GM04503 (cell line): ENCODE measurements around the gene LDHD.
A peak's percentile ranks its signal among the peaks of the same experiment; 100 is the strongest.

Source experiments
- DNase-seq: peaks from one replicate; pipeline ENCODE4 v3.0.0-alpha.2; 2012; ENCODE audit warnings: low read depth

The LDHD gene

GRCh38 chr16:75114946-75115825 lies 1.4 kb downstream of the LDHD start:
- DNase-seq: no peak

DNA sequence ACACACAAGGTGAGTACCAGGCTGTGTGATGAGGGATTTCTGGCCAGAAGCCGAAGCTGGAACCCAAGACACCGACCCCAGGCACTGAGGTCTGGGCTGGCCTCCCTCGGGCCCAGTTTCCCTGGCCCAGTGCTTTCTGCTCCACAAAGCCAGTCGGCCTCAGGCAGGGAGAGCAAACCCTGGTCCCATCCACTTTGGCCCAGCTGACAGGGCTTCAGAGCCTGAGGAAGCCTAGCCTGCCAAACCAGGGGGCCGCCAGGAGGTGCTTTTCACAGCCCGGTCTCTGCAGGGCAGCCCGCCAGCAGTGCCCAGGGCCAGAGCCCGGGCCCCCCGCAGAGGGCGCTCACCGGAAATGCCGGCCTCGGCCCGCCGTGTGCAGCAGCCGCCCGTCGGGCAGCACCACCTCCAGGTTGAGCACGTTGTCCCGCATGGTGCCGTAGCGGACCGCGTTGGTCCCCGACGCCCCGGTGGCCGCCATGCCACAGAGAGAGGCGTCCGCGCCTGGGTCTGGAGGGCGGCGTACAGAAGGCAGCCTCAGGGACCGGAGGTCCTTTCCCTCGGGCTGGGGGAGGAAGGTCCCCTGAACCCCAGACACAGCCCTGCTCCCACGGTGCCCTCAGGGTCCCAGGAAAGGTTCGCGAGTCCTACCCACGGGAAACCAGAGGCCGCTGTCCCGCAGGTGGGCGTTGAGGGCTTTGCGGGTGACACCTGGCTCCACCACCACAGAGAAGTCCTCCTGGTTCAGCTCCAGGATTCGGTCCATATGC lies 2.2 kb downstream of the LDHD start:
- DNase-seq: no peak

GRCh38 chr16:75113541-75114121 lies 2.9 kb downstream of the LDHD start:
- DNase-seq: no peak

GRCh38 chr16:75112734-75113491 lies 3.7 kb downstream of the LDHD start:
- no peak for DNase-seq

GRCh38 chr16:75111961-75112733 lies 4.4 kb downstream of the LDHD start:
- no peak for DNase-seq

DNA sequence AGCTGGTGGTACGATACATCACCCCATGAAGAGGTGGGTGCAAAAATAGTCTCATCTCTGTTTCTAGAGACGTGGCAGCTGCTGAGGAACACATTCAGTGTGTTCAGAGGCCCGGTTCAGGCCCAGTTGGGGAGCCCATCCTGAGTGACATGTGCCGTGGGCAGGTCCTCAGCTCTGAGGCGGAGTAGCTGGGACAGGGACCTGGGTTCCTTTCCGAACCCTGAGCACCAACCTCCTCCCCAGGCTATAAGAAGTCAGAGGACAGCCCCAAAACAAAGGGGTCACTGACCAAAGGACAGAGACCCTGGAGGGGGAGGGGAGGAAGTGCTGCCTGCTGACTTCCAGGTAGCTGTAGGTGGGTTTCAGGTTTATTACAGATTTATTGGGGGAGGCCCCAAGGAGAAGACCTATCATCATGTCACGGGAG lies 5.1 kb downstream of the LDHD start:
- DNase-seq: no peak

DNA sequence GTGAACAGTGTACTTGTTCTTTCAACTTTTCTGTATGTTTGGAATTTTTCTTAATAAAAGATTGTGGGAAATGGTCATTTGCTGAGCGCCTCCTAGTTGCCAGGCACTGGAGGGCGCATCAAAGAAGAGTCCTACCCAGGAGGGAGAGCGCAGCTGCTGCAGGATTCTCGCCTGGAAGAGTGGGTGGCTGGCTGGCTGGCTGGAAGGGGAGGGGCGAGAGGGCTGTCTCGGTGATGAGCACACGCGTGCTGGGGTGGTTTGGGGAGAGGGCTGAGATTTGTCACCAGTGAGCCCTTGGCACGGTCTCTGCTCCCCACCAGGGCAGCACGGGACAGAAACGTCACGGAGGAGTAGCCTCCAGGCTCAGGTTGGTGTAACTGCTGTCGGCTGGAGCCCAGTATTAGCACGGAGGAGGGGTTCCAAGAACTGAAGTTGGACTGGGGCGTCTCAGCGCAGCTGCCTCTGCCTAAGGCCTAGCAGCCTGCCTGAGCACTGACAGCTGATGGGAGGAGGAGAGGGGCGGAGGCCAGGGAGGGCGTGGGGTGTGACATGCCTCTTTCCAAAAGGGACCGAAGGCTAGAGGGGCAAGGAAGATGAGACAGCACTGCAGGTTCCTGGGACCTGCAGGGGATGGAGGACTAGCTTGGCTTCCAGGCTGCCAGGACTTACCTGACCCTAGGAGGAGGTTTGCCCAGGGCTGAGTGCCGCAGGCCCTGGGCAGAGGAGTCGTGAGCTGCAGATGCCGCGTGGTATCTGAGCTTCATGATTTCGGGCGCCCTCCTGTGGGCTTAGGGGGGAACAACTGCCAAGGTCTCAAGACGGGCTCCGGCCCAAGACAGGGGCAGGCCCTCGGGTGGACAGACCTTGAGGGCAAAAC lies 5.7 kb downstream of the LDHD start:
- DNase-seq: peak; percentile 40

- DNase-seq: no peak
Observed at GRCh38 chr16:75109732-75110243, 6.8 kb downstream of the LDHD start.

DNA sequence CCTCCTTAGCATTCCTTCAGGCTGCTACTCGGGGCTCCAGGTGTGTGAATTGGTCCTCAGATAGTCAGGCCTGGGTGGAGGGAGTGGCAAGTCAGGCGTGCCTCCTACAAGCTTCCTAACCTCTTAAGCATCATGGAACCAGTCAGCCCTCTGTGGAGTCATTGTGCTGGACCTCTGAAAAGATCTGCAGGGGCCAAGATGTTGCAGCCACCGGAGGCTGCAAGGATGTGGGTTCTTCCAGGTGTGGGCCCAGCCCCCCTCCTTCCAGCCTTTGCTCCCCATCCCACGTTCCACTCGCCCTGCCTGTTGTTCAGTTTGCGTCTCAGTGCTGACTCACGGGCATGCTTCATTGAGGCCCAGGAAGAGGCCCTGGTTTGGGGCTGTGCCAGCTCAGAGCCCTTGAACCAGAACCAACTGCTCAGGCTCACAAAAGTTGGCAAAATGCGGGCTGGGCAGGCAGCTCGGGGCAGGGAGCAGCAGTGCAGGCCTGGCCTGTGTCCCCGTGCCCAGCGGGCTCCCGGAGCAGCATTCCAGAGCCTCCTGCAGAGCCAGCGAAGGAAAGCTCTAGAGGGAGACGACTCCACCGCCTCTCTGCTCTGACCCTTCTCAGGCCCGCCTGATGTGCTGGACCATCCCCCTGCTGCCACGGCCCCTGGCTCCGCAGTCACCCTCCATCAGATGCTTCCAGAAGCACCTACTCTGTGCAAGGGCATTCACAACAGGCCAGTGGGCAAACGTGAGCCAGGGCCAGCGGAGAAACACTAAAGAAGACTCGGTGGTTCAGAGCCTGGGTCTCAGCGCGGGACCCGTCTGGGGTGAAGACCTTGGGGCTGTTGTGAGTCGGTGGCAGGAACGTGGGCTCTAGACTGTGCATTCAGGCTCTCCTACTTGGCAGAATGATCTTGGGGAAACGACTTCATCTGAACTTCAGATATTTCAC lies 7.5 kb downstream of the LDHD start:
- peak; percentile 72 for DNase-seq

- DNase-seq: no peak
Observed at GRCh38 chr16:75107505-75107904, 9.1 kb downstream of the LDHD start.

- DNase-seq: no peak
Observed at GRCh38 chr16:75106351-75107274, 10.0 kb downstream of the LDHD start.

DNA sequence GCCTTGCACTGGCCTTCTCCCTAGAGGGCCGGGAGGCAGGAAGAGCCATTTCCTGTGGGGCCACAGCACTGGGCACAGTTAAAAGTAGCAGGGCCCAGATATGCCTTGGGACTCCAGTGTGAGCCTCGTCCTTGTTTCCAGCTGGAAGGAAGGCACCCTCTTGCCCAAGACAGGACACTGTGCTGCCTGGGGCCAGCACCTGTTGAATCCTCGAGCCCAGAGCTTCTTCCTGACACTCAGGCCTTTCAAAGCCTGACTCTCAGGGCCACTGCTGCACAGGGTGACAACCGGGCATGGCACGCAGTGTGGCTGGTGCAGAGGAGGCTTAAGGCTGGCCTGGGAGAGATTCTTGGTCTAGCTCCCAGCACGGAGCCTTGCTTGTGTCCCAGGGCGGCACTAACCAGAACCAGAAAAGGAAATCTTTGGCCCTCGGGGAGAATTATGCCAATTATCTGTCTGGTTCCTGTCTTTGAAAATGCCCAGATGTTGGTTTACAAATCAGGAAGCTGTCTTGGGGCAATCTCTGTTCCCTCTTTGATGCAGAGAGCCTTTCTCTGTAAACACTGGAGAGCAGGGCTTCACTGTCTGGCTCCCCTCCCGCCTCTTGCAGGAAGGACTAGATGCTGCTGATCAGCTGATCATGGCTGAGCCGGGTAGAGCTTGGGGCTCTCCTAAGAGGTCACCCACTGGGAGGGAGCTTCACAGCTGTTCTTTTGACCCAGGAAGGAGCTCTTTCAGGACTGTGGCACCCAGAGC lies 11.1 kb downstream of the LDHD start:
- DNase-seq: no peak

GRCh38 chr16:75104836-75105235 lies 11.7 kb downstream of the LDHD start:
- no peak for DNase-seq

- DNase-seq: no peak
Observed at GRCh38 chr16:75103994-75104393, 12.6 kb downstream of the LDHD start.

GRCh38 chr16:75102595-75102994 lies 14.0 kb downstream of the LDHD start:
- no peak for DNase-seq

GRCh38 chr16:75101635-75102034 lies 14.9 kb downstream of the LDHD start:
- DNase-seq: no peak

GRCh38 chr16:75100603-75100990 lies 16.0 kb downstream of the LDHD start:
- DNase-seq: no peak
